DND-41 (cell line): ENCODE results near the gene ZNF70.

Experiments used
- ATAC-seq: fragments of 200-7000 bp; cut with Tn5 transposase; 3 replicates; pipeline ENCODE4 v1.9.1; 2021; ENCODE audit warnings: low read depth; ENCODE audit not compliant: insufficient read depth
- DNase-seq: peaks from one replicate; pipeline ENCODE4 v3.0.0-alpha.2; 2020
- H2AFZ ChIP-seq: 2 replicates; pipeline ENCODE4 v1.6.0; 2012; ENCODE audit warnings: low read depth, low read length
- H3K27ac ChIP-seq: 2 replicates; pipeline ENCODE4 v1.5.1; 2012; ENCODE audit warnings: low read length, inconsistent platforms
- H3K27me3 ChIP-seq: fragments of 200-600 bp; sonication (generic); 2 replicates; pipeline ENCODE4 v1.6.0; 2012; ENCODE audit warnings: low read length, mild to moderate bottlenecking, inconsistent platforms; ENCODE audit not compliant: insufficient read depth, poor library complexity
- H3K36me3 ChIP-seq: 2 replicates; pipeline ENCODE4 v1.5.1; 2012; ENCODE audit warnings: low read length, inconsistent platforms; ENCODE audit not compliant: insufficient read depth
- H3K4me1 ChIP-seq: 2 replicates; pipeline ENCODE4 v1.5.1; 2012; ENCODE audit warnings: mild to moderate bottlenecking, low read length; ENCODE audit not compliant: insufficient read depth
- H3K4me2 ChIP-seq: 2 replicates; pipeline ENCODE4 v1.6.0; 2012; ENCODE audit warnings: mild to moderate bottlenecking, moderate library complexity, low read length, inconsistent platforms; ENCODE audit not compliant: insufficient read depth
- H3K4me3 ChIP-seq, 2 experiments: fragments of 200-600 bp in 1 of 2; shearing (Covaris generic) in 1 of 2; 2 replicates each; pipeline ENCODE4 v1.5.1; 2012 to 2016; ENCODE audit warnings: inconsistent platforms in 2 of 2, low read length in 2 of 2, mild to moderate bottlenecking in 2 of 2, low read depth in 1 of 2, moderate library complexity in 1 of 2
- H3K79me2 ChIP-seq: 2 replicates; pipeline ENCODE4 v1.6.0; 2012; ENCODE audit warnings: low read length, inconsistent platforms; ENCODE audit not compliant: insufficient read depth
- H3K9ac ChIP-seq: 2 replicates; pipeline ENCODE4 v1.6.0; 2012; ENCODE audit warnings: low read depth, mild to moderate bottlenecking, inconsistent platforms, low read length, moderate library complexity
- H3K9me3 ChIP-seq: 2 replicates; pipeline ENCODE4 v1.5.1; 2012; ENCODE audit warnings: low read length, moderate library complexity, mild to moderate bottlenecking, inconsistent platforms; ENCODE audit not compliant: insufficient read depth, severe bottlenecking
- H4K20me1 ChIP-seq: 2 replicates; pipeline ENCODE4 v1.6.0; 2012; ENCODE audit warnings: low read length; ENCODE audit not compliant: insufficient read depth
- EZH2 ChIP-seq: IDR thresholded peaks from 3 replicates; pipeline ENCODE4 v1.6.1; 2012; ENCODE audit warnings: borderline replicate concordance, low read depth, mild to moderate bottlenecking, moderate library complexity, low read length, inconsistent platforms; ENCODE audit not compliant: severe bottlenecking
- TF ChIP-seq, protein P1 (sequence below): IDR thresholded peaks from 2 replicates; pipeline ENCODE4 v1.5.1; 2012; ENCODE audit warnings: borderline replicate concordance, low read length, moderate library complexity, mild to moderate bottlenecking; ENCODE audit not compliant: poor library complexity, severe bottlenecking; ENCODE audit errors: extremely low read depth

The ZNF70 gene

DNA sequence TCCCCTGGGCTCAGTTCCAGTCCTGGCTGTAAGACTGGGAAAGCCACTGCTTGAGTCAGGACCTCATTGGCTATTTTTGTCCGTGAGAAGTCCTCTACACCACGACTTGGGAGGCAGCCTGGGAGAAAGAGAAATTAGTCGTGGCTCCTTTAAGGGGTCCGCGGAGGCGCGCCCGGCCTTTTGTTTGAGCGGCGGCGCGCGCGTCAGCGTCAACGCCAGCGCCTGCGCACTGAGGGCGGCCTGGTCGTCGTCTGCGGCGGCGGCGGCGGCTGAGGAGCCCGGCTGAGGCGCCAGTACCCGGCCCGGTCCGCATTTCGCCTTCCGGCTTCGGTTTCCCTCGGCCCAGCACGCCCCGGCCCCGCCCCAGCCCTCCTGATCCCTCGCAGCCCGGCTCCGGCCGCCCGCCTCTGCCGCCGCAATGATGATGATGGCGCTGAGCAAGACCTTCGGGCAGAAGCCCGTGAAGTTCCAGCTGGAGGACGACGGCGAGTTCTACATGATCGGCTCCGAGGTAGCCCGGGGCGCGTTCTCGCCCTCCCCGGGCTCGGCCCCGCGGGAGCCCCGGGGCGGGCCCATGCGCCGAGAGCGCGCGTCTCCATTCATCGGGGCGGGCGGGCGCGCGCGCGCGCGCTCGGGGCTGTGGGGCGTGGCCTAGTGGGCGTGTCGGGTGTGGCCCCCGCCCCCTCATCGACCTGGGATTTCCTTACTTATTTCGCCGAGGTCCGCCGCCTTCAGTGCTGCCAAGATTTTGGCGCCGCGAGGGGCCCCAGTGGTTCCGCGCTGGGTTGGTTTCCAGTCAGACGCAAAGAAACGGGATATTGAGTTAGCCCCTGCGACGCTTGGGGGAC, 36.1 kb upstream of the ZNF70 start, which contains the start of gene SMARCB1:
TSS of gene SMARCB1 (plus strand) at position 215 of the 848 bp plus-strand sequence. CDS start at position 419, 204 bp downstream.
- H2AFZ ChIP-seq: peak within 1 kb of the TSS; percentile 93
- peak; percentile 88 for DNase-seq
- peaks cover 31% of the 10 kb centered on the region for H3K36me3 ChIP-seq
- H3K4me3 ChIP-seq: peak within 1 kb of the TSS; percentile 44 to 85; a peak in 3 of 4 replicates
- peak within 1 kb of the TSS; percentile 99 for H3K9ac ChIP-seq
- H3K4me1 ChIP-seq: peaks cover 42% of the 10 kb centered on the region
- ATAC-seq: peak; percentile 64
- peaks cover 42% of the 10 kb centered on the region for H4K20me1 ChIP-seq
- no peaks in the 10 kb centered on the region for H3K27me3 ChIP-seq
- H3K27ac ChIP-seq: peak within 1 kb of the TSS; percentile 95
- no peak for TF ChIP-seq EZH2
- H3K79me2 ChIP-seq: peaks cover 50% of the 10 kb centered on the region
- H3K4me2 ChIP-seq: peak within 1 kb of the TSS; percentile 76
- H3K9me3 ChIP-seq: no peaks in the 10 kb centered on the region

- peak overlapping the region; percentile 44 to 85; a peak in 3 of 4 replicates for H3K4me3 ChIP-seq
- TF ChIP-seq EZH2: no peak
- TF ChIP-seq, protein P1, sequence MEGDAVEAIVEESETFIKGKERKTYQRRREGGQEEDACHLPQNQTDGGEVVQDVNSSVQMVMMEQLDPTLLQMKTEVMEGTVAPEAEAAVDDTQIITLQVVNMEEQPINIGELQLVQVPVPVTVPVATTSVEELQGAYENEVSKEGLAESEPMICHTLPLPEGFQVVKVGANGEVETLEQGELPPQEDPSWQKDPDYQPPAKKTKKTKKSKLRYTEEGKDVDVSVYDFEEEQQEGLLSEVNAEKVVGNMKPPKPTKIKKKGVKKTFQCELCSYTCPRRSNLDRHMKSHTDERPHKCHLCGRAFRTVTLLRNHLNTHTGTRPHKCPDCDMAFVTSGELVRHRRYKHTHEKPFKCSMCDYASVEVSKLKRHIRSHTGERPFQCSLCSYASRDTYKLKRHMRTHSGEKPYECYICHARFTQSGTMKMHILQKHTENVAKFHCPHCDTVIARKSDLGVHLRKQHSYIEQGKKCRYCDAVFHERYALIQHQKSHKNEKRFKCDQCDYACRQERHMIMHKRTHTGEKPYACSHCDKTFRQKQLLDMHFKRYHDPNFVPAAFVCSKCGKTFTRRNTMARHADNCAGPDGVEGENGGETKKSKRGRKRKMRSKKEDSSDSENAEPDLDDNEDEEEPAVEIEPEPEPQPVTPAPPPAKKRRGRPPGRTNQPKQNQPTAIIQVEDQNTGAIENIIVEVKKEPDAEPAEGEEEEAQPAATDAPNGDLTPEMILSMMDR: no peak
- peak overlapping the region; percentile 95 for H3K27ac ChIP-seq
- peak; percentile 77 for ATAC-seq
- peak overlapping the region; percentile 99 for H3K9ac ChIP-seq
- peak overlapping the region; percentile 93 for H2AFZ ChIP-seq
- peaks cover 43% of the 10 kb centered on the region for H3K79me2 ChIP-seq
- DNase-seq: peak; percentile 80
- peaks cover 24% of the 10 kb centered on the region for H3K36me3 ChIP-seq
- H4K20me1 ChIP-seq: peaks cover 35% of the 10 kb centered on the region
- peaks cover 42% of the 10 kb centered on the region for H3K4me1 ChIP-seq
- H3K4me2 ChIP-seq: peak overlapping the region; percentile 76
- H3K9me3 ChIP-seq: no peaks in the 10 kb centered on the region
- no peaks in the 10 kb centered on the region for H3K27me3 ChIP-seq
These were observed 35.4 kb upstream of the ZNF70 start for GRCh38 chr22:23786261-23786710.

- peaks cover 9% of the 10 kb centered on the region for H3K36me3 ChIP-seq
- H3K27me3 ChIP-seq: no peaks in the 10 kb centered on the region
- TF ChIP-seq, protein P1: no peak
- TF ChIP-seq EZH2: no peak
- H3K9me3 ChIP-seq: no peaks in the 10 kb centered on the region
- no peak overlapping the region for H2AFZ ChIP-seq
- H4K20me1 ChIP-seq: peaks cover 19% of the 10 kb centered on the region
- H3K27ac ChIP-seq: no peak overlapping the region
- ATAC-seq (no peak), DNase-seq (no peak)
- no peak overlapping the region for H3K4me2 ChIP-seq
- H3K4me1 ChIP-seq: peaks cover 33% of the 10 kb centered on the region
- peaks cover 23% of the 10 kb centered on the region for H3K79me2 ChIP-seq
- no peak overlapping the region for H3K4me3 ChIP-seq
- no peak overlapping the region for H3K9ac ChIP-seq
These were observed 33.4 kb upstream of the ZNF70 start for GRCh38 chr22:23784215-23784732.
